HL-60 (cell line): Measurements from ENCODE around the gene SUSD2.

Experiments
- DNase-seq, 2 experiments: peaks; one replicate each; pipeline ENCODE4 v3.0.0-alpha.2; 2010 to 2020; ENCODE audit warnings: low read depth in 1 of 2, low spot score in 1 of 2
- H3K27ac ChIP-seq: fragments of 250-450 bp; sonication (Bioruptor Pico); replicated peaks from 2 replicates; pipeline ENCODE4 v1.5.1; 2020; ENCODE audit warnings: mild to moderate bottlenecking, moderate library complexity
- H3K27me3 ChIP-seq: fragments of 250-450 bp; sonication (Bioruptor Pico); 2 replicates; pipeline ENCODE4 v1.5.1; 2021; ENCODE audit warnings: mild to moderate bottlenecking, moderate library complexity; ENCODE audit not compliant: insufficient read depth, poor library complexity, severe bottlenecking
- H3K4me3 ChIP-seq: replicated peaks from 2 replicates; pipeline ENCODE4 v1.5.1; 2011; ENCODE audit warnings: mild to moderate bottlenecking, control low read depth, low read length; ENCODE audit not compliant: insufficient read depth
- GABPA ChIP-seq: IDR thresholded peaks from 2 replicates; pipeline ENCODE4 v1.6.1; 2012; ENCODE audit warnings: low read depth
- POLR2AphosphoS5 ChIP-seq: IDR thresholded peaks from 2 replicates; pipeline ENCODE4 v1.6.1; 2012; ENCODE audit warnings: low read depth
- SPI1 ChIP-seq: IDR thresholded peaks from 2 replicates; pipeline ENCODE4 v1.6.1; 2012; ENCODE audit warnings: low read depth, mild to moderate bottlenecking, borderline replicate concordance
- TF ChIP-seq, protein P1 (sequence below): IDR thresholded peaks from one replicate; pipeline ENCODE4 v1.5.1; 2011; ENCODE audit warnings: low read length, control low read depth, inconsistent platforms; ENCODE audit not compliant: insufficient read depth
- TF ChIP-seq, protein P2 (sequence below): IDR thresholded peaks from 2 replicates; pipeline ENCODE4 v1.6.1; 2012; ENCODE audit warnings: low read depth; ENCODE audit not compliant: insufficient replicate concordance

The SUSD2 gene

DNA sequence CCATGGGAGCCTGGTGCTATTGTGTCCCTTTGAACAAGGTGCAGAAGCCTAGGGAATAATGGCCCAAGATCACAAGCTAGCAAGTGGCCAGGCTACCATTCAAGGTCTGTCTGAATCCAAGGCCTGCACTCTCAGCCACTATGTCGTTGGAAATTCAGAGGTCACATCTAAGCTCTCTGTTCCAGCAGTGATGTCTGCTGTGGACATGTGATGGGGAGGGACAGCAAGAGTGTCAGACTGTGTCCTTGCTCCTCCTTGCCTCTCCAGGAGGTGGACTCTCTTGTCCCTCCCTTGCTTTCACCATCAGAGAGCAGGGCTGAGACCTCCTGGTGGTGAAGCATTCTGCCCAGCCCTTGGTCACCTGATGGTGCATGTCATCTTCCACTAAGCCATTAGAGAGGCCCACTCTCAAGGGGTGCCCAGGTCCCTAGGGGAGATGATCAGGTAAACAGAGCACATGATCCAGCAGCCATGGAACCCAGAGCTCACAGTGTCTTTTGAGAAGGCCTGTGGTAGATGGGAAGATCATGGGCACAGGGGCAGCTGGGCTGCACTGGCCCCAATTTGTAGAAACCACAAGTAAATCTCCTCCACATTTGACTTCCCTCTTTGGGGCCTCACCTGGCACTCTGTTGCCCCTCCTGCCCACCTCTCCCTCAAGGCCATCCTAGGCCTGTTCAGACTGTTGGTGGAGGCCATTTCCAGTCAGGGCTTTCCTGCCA lies 37.1 kb upstream of the SUSD2 start:
- H3K4me3 ChIP-seq = no peak overlapping the region
- no peaks in the 10 kb centered on the region for H3K27me3 ChIP-seq
- peak overlapping the region; percentile 79 for H3K27ac ChIP-seq
- DNase-seq = peak in 1 of 2 experiments; percentile 20
- TF ChIP-seq POLR2AphosphoS5 = no peak
- TF ChIP-seq, protein P1, sequence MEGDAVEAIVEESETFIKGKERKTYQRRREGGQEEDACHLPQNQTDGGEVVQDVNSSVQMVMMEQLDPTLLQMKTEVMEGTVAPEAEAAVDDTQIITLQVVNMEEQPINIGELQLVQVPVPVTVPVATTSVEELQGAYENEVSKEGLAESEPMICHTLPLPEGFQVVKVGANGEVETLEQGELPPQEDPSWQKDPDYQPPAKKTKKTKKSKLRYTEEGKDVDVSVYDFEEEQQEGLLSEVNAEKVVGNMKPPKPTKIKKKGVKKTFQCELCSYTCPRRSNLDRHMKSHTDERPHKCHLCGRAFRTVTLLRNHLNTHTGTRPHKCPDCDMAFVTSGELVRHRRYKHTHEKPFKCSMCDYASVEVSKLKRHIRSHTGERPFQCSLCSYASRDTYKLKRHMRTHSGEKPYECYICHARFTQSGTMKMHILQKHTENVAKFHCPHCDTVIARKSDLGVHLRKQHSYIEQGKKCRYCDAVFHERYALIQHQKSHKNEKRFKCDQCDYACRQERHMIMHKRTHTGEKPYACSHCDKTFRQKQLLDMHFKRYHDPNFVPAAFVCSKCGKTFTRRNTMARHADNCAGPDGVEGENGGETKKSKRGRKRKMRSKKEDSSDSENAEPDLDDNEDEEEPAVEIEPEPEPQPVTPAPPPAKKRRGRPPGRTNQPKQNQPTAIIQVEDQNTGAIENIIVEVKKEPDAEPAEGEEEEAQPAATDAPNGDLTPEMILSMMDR = no peak
- TF ChIP-seq GABPA = no peak
- TF ChIP-seq SPI1 = no peak
- TF ChIP-seq, protein P2, sequence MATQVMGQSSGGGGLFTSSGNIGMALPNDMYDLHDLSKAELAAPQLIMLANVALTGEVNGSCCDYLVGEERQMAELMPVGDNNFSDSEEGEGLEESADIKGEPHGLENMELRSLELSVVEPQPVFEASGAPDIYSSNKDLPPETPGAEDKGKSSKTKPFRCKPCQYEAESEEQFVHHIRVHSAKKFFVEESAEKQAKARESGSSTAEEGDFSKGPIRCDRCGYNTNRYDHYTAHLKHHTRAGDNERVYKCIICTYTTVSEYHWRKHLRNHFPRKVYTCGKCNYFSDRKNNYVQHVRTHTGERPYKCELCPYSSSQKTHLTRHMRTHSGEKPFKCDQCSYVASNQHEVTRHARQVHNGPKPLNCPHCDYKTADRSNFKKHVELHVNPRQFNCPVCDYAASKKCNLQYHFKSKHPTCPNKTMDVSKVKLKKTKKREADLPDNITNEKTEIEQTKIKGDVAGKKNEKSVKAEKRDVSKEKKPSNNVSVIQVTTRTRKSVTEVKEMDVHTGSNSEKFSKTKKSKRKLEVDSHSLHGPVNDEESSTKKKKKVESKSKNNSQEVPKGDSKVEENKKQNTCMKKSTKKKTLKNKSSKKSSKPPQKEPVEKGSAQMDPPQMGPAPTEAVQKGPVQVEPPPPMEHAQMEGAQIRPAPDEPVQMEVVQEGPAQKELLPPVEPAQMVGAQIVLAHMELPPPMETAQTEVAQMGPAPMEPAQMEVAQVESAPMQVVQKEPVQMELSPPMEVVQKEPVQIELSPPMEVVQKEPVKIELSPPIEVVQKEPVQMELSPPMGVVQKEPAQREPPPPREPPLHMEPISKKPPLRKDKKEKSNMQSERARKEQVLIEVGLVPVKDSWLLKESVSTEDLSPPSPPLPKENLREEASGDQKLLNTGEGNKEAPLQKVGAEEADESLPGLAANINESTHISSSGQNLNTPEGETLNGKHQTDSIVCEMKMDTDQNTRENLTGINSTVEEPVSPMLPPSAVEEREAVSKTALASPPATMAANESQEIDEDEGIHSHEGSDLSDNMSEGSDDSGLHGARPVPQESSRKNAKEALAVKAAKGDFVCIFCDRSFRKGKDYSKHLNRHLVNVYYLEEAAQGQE = no peak

DNA sequence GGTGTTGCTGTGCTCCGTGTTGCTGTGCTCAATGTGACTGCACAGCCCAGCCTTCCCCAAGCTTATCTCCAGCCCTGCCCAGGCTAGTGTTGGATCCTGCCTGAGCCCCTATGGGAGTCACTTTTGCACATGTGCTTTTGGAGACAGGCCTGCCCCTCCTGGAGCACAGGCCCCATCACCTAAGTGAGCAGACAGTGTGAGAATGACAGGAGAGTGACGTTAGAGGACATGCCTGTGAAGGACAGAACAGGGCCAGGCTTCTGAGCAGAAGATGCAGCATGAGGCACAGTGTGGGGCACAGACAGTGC lies 36.6 kb upstream of the SUSD2 start:
- H3K27ac ChIP-seq = peak overlapping the region; percentile 79
- no peaks in the 10 kb centered on the region for H3K27me3 ChIP-seq
- H3K4me3 ChIP-seq = no peak overlapping the region
- no peak for DNase-seq
- no peak for TF ChIP-seq POLR2AphosphoS5
- TF ChIP-seq, protein P2 = no peak
- TF ChIP-seq, protein P1 = no peak
- TF ChIP-seq SPI1 = no peak
- TF ChIP-seq GABPA = no peak

DNA sequence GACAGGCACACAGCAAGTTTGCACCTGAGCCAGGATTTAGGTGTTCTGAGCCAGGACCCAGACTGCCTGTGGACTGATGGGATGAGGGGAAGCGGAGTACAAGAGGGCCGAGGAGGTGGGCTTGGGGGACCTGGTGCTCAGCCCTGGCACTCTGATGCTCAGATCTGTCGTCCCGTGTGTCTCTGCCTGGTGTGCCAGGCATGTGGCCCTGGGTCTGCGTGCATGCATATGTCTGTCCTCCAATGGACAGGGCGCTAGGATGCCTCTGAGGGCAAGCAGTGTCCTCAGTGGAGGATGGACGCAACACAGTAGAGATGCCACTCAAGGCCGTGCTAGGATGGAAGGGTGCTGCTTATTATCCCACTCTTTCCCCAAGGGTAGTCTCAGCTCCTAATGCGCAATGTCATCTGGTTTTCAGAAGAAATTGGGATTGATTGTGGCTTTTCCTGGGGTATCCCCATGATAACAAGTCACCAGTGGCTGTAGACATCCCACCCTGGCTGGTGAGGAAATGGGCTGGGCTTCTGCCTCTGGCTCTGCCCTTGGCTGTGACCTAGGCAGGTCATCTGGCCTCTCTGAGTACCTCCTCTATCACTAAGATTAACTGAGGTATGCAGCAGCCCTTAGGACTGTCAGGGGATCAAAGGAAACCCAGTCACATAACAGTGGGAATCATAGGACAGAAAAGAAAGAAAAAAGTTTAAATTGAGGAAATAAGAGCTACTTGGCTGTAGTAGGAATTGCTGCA lies 35.7 kb upstream of the SUSD2 start:
- TF ChIP-seq POLR2AphosphoS5 (no peak), SPI1 (no peak), GABPA (no peak)
- TF ChIP-seq, protein P1 = no peak
- TF ChIP-seq, protein P2 = no peak
- H3K27ac ChIP-seq = peak overlapping the region; percentile 79
- no peaks in the 10 kb centered on the region for H3K27me3 ChIP-seq
- H3K4me3 ChIP-seq = no peak overlapping the region
- no peak for DNase-seq
